IPS-18a (cell line): ENCODE data around the gene AP1G2.

Experiments
- H3K27ac ChIP-seq: one replicate; pipeline ENCODE4 v1.5.1; 2013; ENCODE audit warnings: low read length
- H3K27me3 ChIP-seq: one replicate; pipeline ENCODE4 v1.6.1; 2013; ENCODE audit warnings: mild to moderate bottlenecking, low read length; ENCODE audit not compliant: control insufficient read depth, insufficient read depth
- H3K36me3 ChIP-seq: one replicate; pipeline ENCODE4 v1.6.1; 2013; ENCODE audit warnings: low read depth, low read length; ENCODE audit not compliant: control insufficient read depth
- H3K4me1 ChIP-seq: one replicate; pipeline ENCODE4 v1.6.1; 2013; ENCODE audit warnings: low read depth, low read length; ENCODE audit not compliant: control insufficient read depth
- H3K4me3 ChIP-seq: one replicate; pipeline ENCODE4 v1.5.1; 2013; ENCODE audit warnings: low read length
- H3K9ac ChIP-seq: one replicate; pipeline ENCODE4 v1.6.1; 2013; ENCODE audit warnings: mild to moderate bottlenecking, low read length, moderate library complexity
- H3K9me3 ChIP-seq: one replicate; pipeline ENCODE4 v1.6.1; 2013; ENCODE audit warnings: low read depth, low read length; ENCODE audit not compliant: control insufficient read depth

The AP1G2 gene

GRCh38 chr14:23548351-23549318 is 19.0 kb downstream of the AP1G2 start:
- H3K27me3 ChIP-seq = no peaks in the 10 kb centered on the region
- H3K9me3 ChIP-seq = no peaks in the 10 kb centered on the region
- peak overlapping the region; percentile 55 for H3K9ac ChIP-seq
- peaks cover 68% of the 10 kb centered on the region for H3K4me1 ChIP-seq
- H3K27ac ChIP-seq = peak overlapping the region; percentile 82
- no peaks in the 10 kb centered on the region for H3K36me3 ChIP-seq
- H3K4me3 ChIP-seq = peak overlapping the region; percentile 82

GRCh38 chr14:23547924-23548323 is 19.7 kb downstream of the AP1G2 start:
- H3K4me3 ChIP-seq = peak overlapping the region; percentile 82
- H3K9me3 ChIP-seq = no peaks in the 10 kb centered on the region
- H3K27me3 ChIP-seq = no peaks in the 10 kb centered on the region
- H3K4me1 ChIP-seq = peaks cover 68% of the 10 kb centered on the region
- peak overlapping the region; percentile 82 for H3K27ac ChIP-seq
- peak overlapping the region; percentile 55 for H3K9ac ChIP-seq
- H3K36me3 ChIP-seq = peaks cover 2% of the 10 kb centered on the region

GRCh38 chr14:23546450-23547035 is 21.0 kb downstream of the AP1G2 start:
- no peak overlapping the region for H3K27ac ChIP-seq
- H3K9me3 ChIP-seq = no peaks in the 10 kb centered on the region
- H3K4me1 ChIP-seq = peaks cover 65% of the 10 kb centered on the region
- H3K36me3 ChIP-seq = peaks cover 6% of the 10 kb centered on the region
- no peak overlapping the region for H3K4me3 ChIP-seq
- H3K27me3 ChIP-seq = no peaks in the 10 kb centered on the region
- H3K9ac ChIP-seq = no peak overlapping the region

- H3K27me3 ChIP-seq = no peaks in the 10 kb centered on the region
- H3K9me3 ChIP-seq = no peaks in the 10 kb centered on the region
- H3K4me3 ChIP-seq = peak overlapping the region; percentile 48
- peak overlapping the region; percentile 62 for H3K9ac ChIP-seq
- peaks cover 6% of the 10 kb centered on the region for H3K36me3 ChIP-seq
- peak overlapping the region; percentile 75 for H3K27ac ChIP-seq
- H3K4me1 ChIP-seq = peaks cover 65% of the 10 kb centered on the region
Observed at GRCh38 chr14:23545740-23546365, 21.7 kb downstream of the AP1G2 start.

GRCh38 chr14:23544511-23545447 is 22.8 kb downstream of the AP1G2 start:
- Histone ChIP-seq H3K4me1 (peaks cover 60% of the 10 kb centered on the region), H3K36me3 (peaks cover 6% of the 10 kb centered on the region), H3K9me3 (no peaks in the 10 kb centered on the region), H3K9ac (peak overlapping the region; percentile 62), H3K4me3 (peak overlapping the region; percentile 48), H3K27me3 (no peaks in the 10 kb centered on the region), H3K27ac (peak overlapping the region; percentile 75)

GRCh38 chr14:23543403-23543802 is 24.2 kb downstream of the AP1G2 start:
- no peaks in the 10 kb centered on the region for H3K27me3 ChIP-seq
- no peak overlapping the region for H3K27ac ChIP-seq
- no peak overlapping the region for H3K4me3 ChIP-seq
- no peak overlapping the region for H3K9ac ChIP-seq
- peaks cover 6% of the 10 kb centered on the region for H3K36me3 ChIP-seq
- no peaks in the 10 kb centered on the region for H3K9me3 ChIP-seq
- peaks cover 59% of the 10 kb centered on the region for H3K4me1 ChIP-seq

GRCh38 chr14:23542261-23542660 is 25.3 kb downstream of the AP1G2 start:
- Histone ChIP-seq H3K9me3 (no peaks in the 10 kb centered on the region), H3K27me3 (no peaks in the 10 kb centered on the region), H3K9ac (no peak overlapping the region), H3K36me3 (peaks cover 6% of the 10 kb centered on the region), H3K4me1 (peaks cover 49% of the 10 kb centered on the region), H3K4me3 (no peak overlapping the region), H3K27ac (no peak overlapping the region)

- no peak overlapping the region for H3K4me3 ChIP-seq
- H3K9ac ChIP-seq = no peak overlapping the region
- no peak overlapping the region for H3K27ac ChIP-seq
- no peaks in the 10 kb centered on the region for H3K9me3 ChIP-seq
- no peaks in the 10 kb centered on the region for H3K27me3 ChIP-seq
- peaks cover 37% of the 10 kb centered on the region for H3K4me1 ChIP-seq
- peaks cover 6% of the 10 kb centered on the region for H3K36me3 ChIP-seq
Observed at GRCh38 chr14:23540141-23540469, 27.5 kb downstream of the AP1G2 start.

- Histone ChIP-seq H3K9ac (peak overlapping the region; percentile 88), H3K4me3 (peak overlapping the region; percentile 75), H3K4me1 (peaks cover 31% of the 10 kb centered on the region), H3K27ac (peak overlapping the region; percentile 95), H3K9me3 (no peaks in the 10 kb centered on the region), H3K36me3 (peaks cover 8% of the 10 kb centered on the region), H3K27me3 (no peaks in the 10 kb centered on the region)
Observed at GRCh38 chr14:23539248-23540140, 28.1 kb downstream of the AP1G2 start.

GRCh38 chr14:23538785-23539184 is 28.8 kb downstream of the AP1G2 start:
- H3K27me3 ChIP-seq = no peaks in the 10 kb centered on the region
- peak overlapping the region; percentile 95 for H3K27ac ChIP-seq
- H3K9ac ChIP-seq = peak overlapping the region; percentile 88
- H3K4me1 ChIP-seq = peaks cover 26% of the 10 kb centered on the region
- peaks cover 11% of the 10 kb centered on the region for H3K36me3 ChIP-seq
- no peaks in the 10 kb centered on the region for H3K9me3 ChIP-seq
- H3K4me3 ChIP-seq = peak overlapping the region; percentile 75
